K562 (cell line): ENCODE results near the gene CCM2.

Experiments used
- ATF6 ChIP-seq: sonication (generic); formaldehyde crosslinking; IDR thresholded peaks from 2 replicates; pipeline ENCODE4 v1.4.0; 2020; ENCODE audit warnings: mild to moderate bottlenecking, missing genetic modification reagents
- CBFB ChIP-seq: sonication (generic); formaldehyde crosslinking; IDR thresholded peaks from 2 replicates; pipeline ENCODE4 v1.4.0; 2020; ENCODE audit warnings: mild to moderate bottlenecking, missing genetic modification reagents
- CTCF ChIP-seq, 3 experiments: IDR thresholded peaks in 2 of 3; conservative IDR thresholded peaks in 1 of 3; 2 replicates each; pipeline ENCODE4 v1.5.1; 2011 to 2012; ENCODE audit warnings: low read length in 3 of 3, mild to moderate bottlenecking in 3 of 3, control low read depth in 2 of 3, improper control_type of control experiment in 1 of 3, inconsistent platforms in 1 of 3, low read depth in 1 of 3, mixed read lengths in 1 of 3, moderate library complexity in 1 of 3; ENCODE audit not compliant: insufficient read depth in 2 of 3
- FOXA1 ChIP-seq: fragments of 450-650 bp; IDR thresholded peaks from 2 replicates; pipeline ENCODE4 v1.6.1; 2016; ENCODE audit warnings: mild to moderate bottlenecking, borderline replicate concordance
- HMGXB4 ChIP-seq: sonication (generic); formaldehyde crosslinking; IDR thresholded peaks from 2 replicates; pipeline ENCODE4 v1.8.1; 2023; ENCODE audit warnings: mild to moderate bottlenecking, missing genetic modification reagents
- NEUROD1 ChIP-seq: fragments of 150-350 bp; IDR thresholded peaks from 2 replicates; pipeline ENCODE4 v1.6.1; 2014; ENCODE audit warnings: borderline replicate concordance, low read length, low read depth; ENCODE audit not compliant: partially characterized antibody
- ZNF449 ChIP-seq: fragments of 250-450 bp; sonication (Bioruptor Pico); IDR thresholded peaks from 2 replicates; pipeline ENCODE4 v1.8.0; 2022; ENCODE audit warnings: moderate library complexity, mild to moderate bottlenecking, inconsistent platforms
- ZNF77 ChIP-seq: fragments of 250-450 bp; sonication (Bioruptor Pico); IDR thresholded peaks from 2 replicates; pipeline ENCODE4 v1.5.0; 2020
- ZNF785 ChIP-seq: fragments of 250-450 bp; sonication (Bioruptor Pico); IDR thresholded peaks from 2 replicates; pipeline ENCODE4 v1.4.0; 2020; ENCODE audit warnings: mild to moderate bottlenecking

GRCh38 chr7:45118889-45119331 is 118.9 kb downstream of the CCM2 start:
- TF ChIP-seq CBFB (CRISPR knock-in tag) (no peak), ZNF785 (CRISPR knock-in tag) (no peak), CTCF (IDR thresholded peaks at IDR 0.05 in 2 of 3, conservative IDR thresholded peaks at IDR 0.05 in 1 of 3; ENCODE audit: insufficient read depth in 2 of 3, low read depth in 1 of 3, low read length in 3 of 3) (no peak), ATF6 (CRISPR knock-in tag) (no peak), HMGXB4 (CRISPR knock-in tag) (no peak), FOXA1 (no peak), ZNF77 (CRISPR knock-in tag) (no peak), NEUROD1 (no peak), ZNF449 (CRISPR knock-in tag) (no peak)
